GM19328 (cell line): ENCODE measurements around the gene AFF2.
A peak's percentile ranks its signal among the peaks of the same experiment; 100 is the strongest.

Experiments
- ATAC-seq: cut with Tn5 transposase; IDR thresholded peaks from one replicate; pipeline ENCODE4 v1.9.1; 2021; ENCODE audit warnings: mild to moderate bottlenecking, moderate library complexity; ENCODE audit not compliant: unreplicated experiment

AFF2 gene

GRCh38 chrX:148500423-148501385 lies at the start of gene AFF2:
Gene AFF2, plus strand, starts transcription at chrX:148500617. Its CDS starts 481 bp downstream, at chrX:148501098.
- ATAC-seq: no peak

GRCh38 chrX:148457279-148457678 lies 43.1 kb upstream of the AFF2 start:
- no peak for ATAC-seq

- ATAC-seq: peak; percentile 85
Measured at GRCh38 chrX:148459343-148459742, 41.1 kb upstream of the AFF2 start.

- ATAC-seq: no peak
Measured at GRCh38 chrX:148466292-148466691, 34.1 kb upstream of the AFF2 start.

GRCh38 chrX:148470324-148470723 lies 30.1 kb upstream of the AFF2 start:
- ATAC-seq: no peak

- no peak for ATAC-seq
Measured at GRCh38 chrX:148474030-148474429, 26.4 kb upstream of the AFF2 start.

GRCh38 chrX:148492057-148492456 lies 8.4 kb upstream of the AFF2 start:
- ATAC-seq: no peak

- no peak for ATAC-seq
Measured at GRCh38 chrX:148495176-148495575, 5.2 kb upstream of the AFF2 start.

- ATAC-seq: no peak
Measured at GRCh38 chrX:148498067-148498466, 2.4 kb upstream of the AFF2 start.

- no peak for ATAC-seq
Measured at GRCh38 chrX:148499638-148500422, 587 bp upstream of the AFF2 start.

GRCh38 chrX:148501386-148502066 lies 1.1 kb downstream of the AFF2 start:
- ATAC-seq: no peak

- ATAC-seq: no peak
Measured at GRCh38 chrX:148504506-148504905, 4.1 kb downstream of the AFF2 start.

GRCh38 chrX:148507418-148507817 lies 7.0 kb downstream of the AFF2 start:
- ATAC-seq: no peak

- ATAC-seq: no peak
Measured at GRCh38 chrX:148512453-148512852, 12.0 kb downstream of the AFF2 start.

- no peak for ATAC-seq
Measured at GRCh38 chrX:148513661-148514060, 13.2 kb downstream of the AFF2 start.

GRCh38 chrX:148517176-148517575 lies 16.8 kb downstream of the AFF2 start:
- ATAC-seq: no peak

GRCh38 chrX:148522006-148522405 lies 21.6 kb downstream of the AFF2 start:
- ATAC-seq: no peak

GRCh38 chrX:148523303-148524080 lies 23.1 kb downstream of the AFF2 start:
- no peak for ATAC-seq

GRCh38 chrX:148530464-148531077 lies 30.2 kb downstream of the AFF2 start:
- no peak for ATAC-seq

- no peak for ATAC-seq
Measured at GRCh38 chrX:148534291-148534690, 33.9 kb downstream of the AFF2 start.
